Body of pancreas (tissue), 4 donors: ENCODE data around the gene ADAMTS6.

Experiments
- POLR2A ChIP-seq, 3 donors: fragments of 450-650 bp; IDR thresholded peaks; one replicate each; pipeline ENCODE4 v1.6.1; 2016; ENCODE audit warnings: antibody characterized with exemption in 3 of 3, mild to moderate bottlenecking in 2 of 3
- TF ChIP-seq, protein P1 (sequence below), 7 experiments: fragments of 450-650 bp in 4 of 7; fragments of 200-600 bp in 3 of 7; sonication (generic) in 3 of 7; IDR thresholded peaks; one replicate each; pipeline ENCODE4 v1.5.1; 2016 to 2019; ENCODE audit warnings: antibody characterized with exemption in 7 of 7

GRCh38 chr5:65418661-65419060 is 63.1 kb downstream of the ADAMTS6 start:
- TF ChIP-seq, protein P1, sequence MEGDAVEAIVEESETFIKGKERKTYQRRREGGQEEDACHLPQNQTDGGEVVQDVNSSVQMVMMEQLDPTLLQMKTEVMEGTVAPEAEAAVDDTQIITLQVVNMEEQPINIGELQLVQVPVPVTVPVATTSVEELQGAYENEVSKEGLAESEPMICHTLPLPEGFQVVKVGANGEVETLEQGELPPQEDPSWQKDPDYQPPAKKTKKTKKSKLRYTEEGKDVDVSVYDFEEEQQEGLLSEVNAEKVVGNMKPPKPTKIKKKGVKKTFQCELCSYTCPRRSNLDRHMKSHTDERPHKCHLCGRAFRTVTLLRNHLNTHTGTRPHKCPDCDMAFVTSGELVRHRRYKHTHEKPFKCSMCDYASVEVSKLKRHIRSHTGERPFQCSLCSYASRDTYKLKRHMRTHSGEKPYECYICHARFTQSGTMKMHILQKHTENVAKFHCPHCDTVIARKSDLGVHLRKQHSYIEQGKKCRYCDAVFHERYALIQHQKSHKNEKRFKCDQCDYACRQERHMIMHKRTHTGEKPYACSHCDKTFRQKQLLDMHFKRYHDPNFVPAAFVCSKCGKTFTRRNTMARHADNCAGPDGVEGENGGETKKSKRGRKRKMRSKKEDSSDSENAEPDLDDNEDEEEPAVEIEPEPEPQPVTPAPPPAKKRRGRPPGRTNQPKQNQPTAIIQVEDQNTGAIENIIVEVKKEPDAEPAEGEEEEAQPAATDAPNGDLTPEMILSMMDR (IDR thresholded peaks at IDR 0.05), result no peak
- TF ChIP-seq POLR2A (IDR thresholded peaks at IDR 0.05), result no peak
